K562 (cell line): ENCODE measurements around the gene PCCB. TPM values are rescaled to one million over a fixed set of nuclear protein-coding genes. Genes with fewer than 3 reads are reported as not detected.

Experiments used
- ATAC-seq: fragments of 200-7000 bp; cut with Tn5 transposase; 3 replicates; pipeline ENCODE4 v1.9.1; 2020; ENCODE audit warnings: moderate library complexity
- BruUV-seq: library from RNA; stranded (reverse); fragments of 400-500 nt; replicated peaks from 2 replicates; lab custom pipeline; 2021; lab: Mats Ljungman, UMichigan
- CTCF ChIA-PET: fragments of 300-600 bp; formaldehyde crosslinking; extraction: SDS; loops from one replicate; lab custom pipeline; 2021; ENCODE audit warnings: low intra/inter-chr PET ratio; lab: Yijun Ruan, JAX
- POLR2A ChIA-PET: fragments of 300-600, 350-650 bp; sonication (Branson Sonifier 250); formaldehyde crosslinking; extraction: SDS; loops from one replicate; lab custom pipeline; 2021; ENCODE audit warnings: antibody characterized with exemption, inconsistent platforms; lab: Yijun Ruan, JAX
- DNase-seq, 4 experiments: peaks; one replicate each; pipeline versions ENCODE4 v3.0.0 to v3.0.0-alpha.2; 2011 to 2018; ENCODE audit warnings: low spot score in 3 of 4, mixed read lengths in 3 of 4; ENCODE audit errors: extremely low read depth in 1 of 4
- FAIRE-seq: peaks from 2 replicates; lab custom pipeline; 2011; peaks lifted over from hg19 to GRCh38; lab: Jason Lieb, UNC
- H2AFZ ChIP-seq: 2 replicates; pipeline ENCODE4 v1.6.0; 2011; ENCODE audit warnings: low read depth, low read length, control low read depth, inconsistent platforms
- H3K27ac ChIP-seq: fragments of 200-600 bp; 3 replicates; pipeline ENCODE4 v1.8.0; 2011; ENCODE audit warnings: low read depth, mild to moderate bottlenecking, control low read depth, inconsistent platforms, low read length, moderate library complexity, mixed read lengths; ENCODE audit errors: extremely low read depth
- H3K27me3 ChIP-seq, 2 experiments: fragments of 300-600 bp in 1 of 2; 2 replicates in 1 of 2; 3 replicates in 1 of 2; pipeline versions ENCODE4 v1.6.0 to v1.8.0; 2011; ENCODE audit warnings: inconsistent platforms in 2 of 2, low read length in 2 of 2, mild to moderate bottlenecking in 1 of 2, mixed read lengths in 1 of 2, moderate library complexity in 1 of 2; ENCODE audit not compliant: control insufficient read depth in 2 of 2, insufficient read depth in 2 of 2
- H3K36me3 ChIP-seq: fragments of 300-600 bp; 3 replicates; pipeline ENCODE4 v1.8.0; 2011; ENCODE audit warnings: mild to moderate bottlenecking, low read length, inconsistent platforms; ENCODE audit not compliant: control insufficient read depth, insufficient read depth
- H3K4me1 ChIP-seq, 2 experiments: fragments of 200-600 bp in 1 of 2; replicated peaks in 1 of 2; 2 replicates in 1 of 2; 3 replicates in 1 of 2; pipeline versions ENCODE4 v1.5.1 to v1.8.0; 2011; ENCODE audit warnings: inconsistent platforms in 2 of 2, low read length in 2 of 2, mild to moderate bottlenecking in 1 of 2, mixed read lengths in 1 of 2, moderate library complexity in 1 of 2; ENCODE audit not compliant: control insufficient read depth in 2 of 2, insufficient read depth in 2 of 2
- H3K4me2 ChIP-seq: 2 replicates; pipeline ENCODE4 v1.6.1; 2011; ENCODE audit warnings: low read length, control low read depth, inconsistent platforms, mixed read lengths; ENCODE audit not compliant: insufficient read depth
- H3K4me3 ChIP-seq: fragments of 200-600 bp; sonication (generic), shearing (Covaris generic); 2 replicates; pipeline ENCODE4 v1.5.1; 2016; ENCODE audit warnings: control low read depth, inconsistent platforms
- H3K79me2 ChIP-seq: fragments of 200-600 bp; 3 replicates; pipeline ENCODE4 v1.8.0; 2011; ENCODE audit warnings: low read length, inconsistent platforms; ENCODE audit not compliant: control insufficient read depth, insufficient read depth
- H3K9ac ChIP-seq, 2 experiments: 2 replicates each; pipeline versions ENCODE4 v1.6.0 to v1.6.1; 2011; ENCODE audit warnings: low read depth in 2 of 2, low read length in 2 of 2, control low read depth in 1 of 2, inconsistent platforms in 1 of 2, mild to moderate bottlenecking in 1 of 2, mixed read lengths in 1 of 2; ENCODE audit not compliant: insufficient read depth in 1 of 2
- H3K9me1 ChIP-seq: one replicate; pipeline ENCODE4 v1.6.0; 2011; ENCODE audit warnings: inconsistent platforms, mild to moderate bottlenecking, low read length, moderate library complexity; ENCODE audit not compliant: control insufficient read depth, insufficient read depth
- H3K9me3 ChIP-seq: replicated peaks from 2 replicates; pipeline ENCODE4 v1.5.1; 2011; ENCODE audit warnings: low read depth, low read length, inconsistent platforms; ENCODE audit not compliant: control insufficient read depth, insufficient read depth
- H4K20me1 ChIP-seq: replicated peaks from 2 replicates; pipeline ENCODE4 v1.6.1; 2011; ENCODE audit warnings: low read length, inconsistent platforms, mixed read lengths; ENCODE audit not compliant: control insufficient read depth, insufficient read depth
- DNMT1 ChIP-seq: fragments of 450-650 bp; IDR thresholded peaks from 2 replicates; pipeline ENCODE4 v1.6.1; 2016; ENCODE audit warnings: antibody characterized with exemption, mild to moderate bottlenecking
- ERF ChIP-seq: fragments of 450-650 bp; formaldehyde crosslinking; IDR thresholded peaks from 2 replicates; pipeline ENCODE4 v1.4.0; 2020; ENCODE audit warnings: mild to moderate bottlenecking, mixed read lengths
- HDAC3 ChIP-seq: fragments of 450-650 bp; IDR thresholded peaks from 2 replicates; pipeline ENCODE4 v1.6.1; 2018; ENCODE audit warnings: borderline replicate concordance, mild to moderate bottlenecking, moderate library complexity; ENCODE audit not compliant: partially characterized antibody
- KAT7 ChIP-seq: sonication (generic); formaldehyde crosslinking; IDR thresholded peaks from 2 replicates; pipeline ENCODE4 v1.8.0; 2022; ENCODE audit warnings: missing genetic modification reagents, mild to moderate bottlenecking, borderline replicate concordance
- MAFF ChIP-seq: IDR thresholded peaks from 2 replicates; pipeline ENCODE4 v1.6.1; 2012; ENCODE audit warnings: low read length, improper control_type of control experiment
- MTA3 ChIP-seq: fragments of 450-650 bp; formaldehyde crosslinking; IDR thresholded peaks from 2 replicates; pipeline ENCODE4 v1.6.1; 2017; ENCODE audit warnings: mild to moderate bottlenecking, borderline replicate concordance
- NCOA2 ChIP-seq, 2 experiments: fragments of 450-650 bp; IDR thresholded peaks; 2 replicates each; pipeline ENCODE4 v1.6.1; 2018; ENCODE audit warnings: mild to moderate bottlenecking in 2 of 2, moderate library complexity in 1 of 2; ENCODE audit not compliant: partially characterized antibody in 2 of 2
- NR1H2 ChIP-seq: sonication (generic); formaldehyde crosslinking; IDR thresholded peaks from 2 replicates; pipeline ENCODE4 v1.4.0; 2020; ENCODE audit warnings: mild to moderate bottlenecking, missing genetic modification reagents
- NR2C1 ChIP-seq, 2 experiments: fragments of 450-650 bp; IDR thresholded peaks; 2 replicates each; pipeline ENCODE4 v1.6.1; 2017; ENCODE audit warnings: mild to moderate bottlenecking in 2 of 2, antibody characterized with exemption in 1 of 2, inconsistent platforms in 1 of 2, missing compliant biosample characterization in 1 of 2, missing genetic modification characterization in 1 of 2
- NR3C1 ChIP-seq: sonication (generic); formaldehyde crosslinking; IDR thresholded peaks from 2 replicates; pipeline ENCODE4 v1.8.1; 2022; ENCODE audit warnings: missing genetic modification reagents
- SMARCA4 ChIP-seq: fragments of 450-650 bp; IDR thresholded peaks from 2 replicates; pipeline ENCODE4 v1.6.1; 2016
- SREBF1 ChIP-seq: fragments of 150-350 bp; IDR thresholded peaks from 2 replicates; pipeline ENCODE4 v1.6.1; 2014; ENCODE audit warnings: antibody characterized with exemption, low read depth, low read length, borderline replicate concordance
- SUPT5H ChIP-seq: fragments of 450-650 bp; IDR thresholded peaks from 2 replicates; pipeline ENCODE4 v1.6.1; 2016
- TAF15 ChIP-seq: fragments of 200-400 bp; formaldehyde crosslinking; IDR thresholded peaks from 2 replicates; pipeline ENCODE4 v1.6.1; 2017; ENCODE audit warnings: mild to moderate bottlenecking, low read depth, low read length, moderate library complexity
- TARDBP ChIP-seq: fragments of 450-650 bp; IDR thresholded peaks from 2 replicates; pipeline ENCODE4 v1.6.1; 2016
- TCFL5 ChIP-seq: fragments of 250-450 bp; sonication (Bioruptor Pico); conservative IDR thresholded peaks from 2 replicates; pipeline ENCODE4 v1.6.1; 2021; ENCODE audit warnings: mild to moderate bottlenecking, moderate library complexity, matching md5 sums
- ZNF3 ChIP-seq: fragments of 250-450 bp; sonication (Bioruptor Pico); IDR thresholded peaks from 2 replicates; pipeline ENCODE4 v1.5.0; 2021; ENCODE audit warnings: mild to moderate bottlenecking, moderate library complexity
- ZNF764 ChIP-seq: fragments of 250-450 bp; sonication (Bioruptor Pico); IDR thresholded peaks from 2 replicates; pipeline ENCODE4 v1.4.0; 2020; ENCODE audit warnings: low read depth, mild to moderate bottlenecking, moderate library complexity
- ZNF79 ChIP-seq: fragments of 250-450 bp; sonication (Bioruptor Pico); IDR thresholded peaks from 2 replicates; pipeline ENCODE4 v1.4.0; 2020; ENCODE audit warnings: low read depth, mild to moderate bottlenecking, moderate library complexity
- WGBS: fragments of 100-300 bp; shearing (Covaris generic); methylation state at CpG from one replicate; pipeline ENCODE4 v1.1.6; 2016; ENCODE audit warnings: low coverage, mixed read lengths; ENCODE audit not compliant: insufficient coverage; ENCODE audit errors: missing lambda C conversion rate; 5-methylcytosine and 5-hydroxymethylcytosine counted together
- in situ Hi-C: fragments of 300-500 bp; cut with MboI; formaldehyde crosslinking; loops from 4 replicates; pipeline ENCODE4 v1.15.0; 2018; ENCODE audit warnings: inconsistent platforms, mixed read lengths
- intact Hi-C: fragments of 100-400 bp; cut with micrococcal nuclease; formaldehyde crosslinking; loops from 2 replicates; pipeline ENCODE4 v1.14.2; 2022
- polyA plus RNA-seq, 8 experiments: library from polyadenylated mRNA; depleted of rRNA in 4 of 8; stranded (reverse) in 5 of 8; unstranded in 3 of 8; fragments of >200 nt; fragmentation: Nextera tagmentation in 2 of 8; fragmentation: Illumina TruSeq in 1 of 8; extraction: Ambion mirVana in 2 of 8; extraction: Trizol in 1 of 8; gene quantifications; 2 replicates each; pipeline versions ENCODE4 v1.2.1 to v1.2.3, GENCODE V29; 2011 to 2014; ENCODE audit warnings: inconsistent platforms in 1 of 8, missing spikeins in 1 of 8
- total RNA-seq, 7 experiments: library from RNA; depleted of rRNA in 6 of 7; stranded (reverse); fragments of >200 nt in 6 of 7; fragmentation: Illumina TruSeq in 2 of 7; extraction: Trizol in 2 of 7; gene quantifications; 2 replicates each; pipeline versions ENCODE4 v1.2.1 to v1.2.3, GENCODE V29; 2011 to 2021; ENCODE audit warnings: low replicate concordance in 1 of 7
- TF ChIP-seq, protein P1 (sequence below): fragments of 250-450 bp; sonication (Bioruptor Pico); IDR thresholded peaks from 2 replicates; pipeline ENCODE4 v1.5.0; 2021
- TF ChIP-seq, protein P2 (sequence below): sonication (generic); formaldehyde crosslinking; IDR thresholded peaks from 2 replicates; pipeline ENCODE4 v1.8.0; 2022; ENCODE audit warnings: missing genetic modification reagents, mild to moderate bottlenecking, moderate library complexity, borderline replicate concordance

Gene PCCB
- total and polyA plus RNA-seq, 9 of the 15 experiments (the other 6 are each of a cell fraction or from before 2014, with no cell fraction given): 69.5 to 173 (median 92.8) TPM

GRCh38 chr3:136346486-136346885, 96.3 kb downstream of the PCCB start (continued):
- TF ChIP-seq ZNF3 (CRISPR knock-in tag) (no peak), ERF (CRISPR knock-in tag) (no peak), ZNF79 (CRISPR knock-in tag) (no peak), NR3C1 (CRISPR knock-in tag) (no peak), HDAC3 (no peak), SREBF1 (no peak)

GRCh38 chr3:136350132-136350531, 100.0 kb downstream of the PCCB start:
- Histone ChIP-seq H3K4me1 (no peaks in the 10 kb centered on the region), H3K9me3 (no peaks in the 10 kb centered on the region), H3K9me1 (no peaks in the 10 kb centered on the region), H3K4me3 (no peak overlapping the region), H2AFZ (no peak overlapping the region), H3K36me3 (no peaks in the 10 kb centered on the region), H3K79me2 (no peaks in the 10 kb centered on the region), H3K27ac (no peak overlapping the region), H3K27me3 (no peaks in the 10 kb centered on the region), H3K9ac (no peak overlapping the region), H4K20me1 (no peaks in the 10 kb centered on the region), H3K4me2 (no peak overlapping the region)
- ATAC-seq (no peak), FAIRE-seq (no peak), DNase-seq (no peak)
- BruUV-seq: no TSS peak
- in situ Hi-C loops (no loop called here), intact Hi-C loops (no loop called here)
- no peak for TF ChIP-seq NCOA2 (IDR thresholded peaks at IDR 0.05; ENCODE audit: partially characterized antibody in 2 of 2)
- no peak for TF ChIP-seq DNMT1
- TF ChIP-seq, protein P1, sequence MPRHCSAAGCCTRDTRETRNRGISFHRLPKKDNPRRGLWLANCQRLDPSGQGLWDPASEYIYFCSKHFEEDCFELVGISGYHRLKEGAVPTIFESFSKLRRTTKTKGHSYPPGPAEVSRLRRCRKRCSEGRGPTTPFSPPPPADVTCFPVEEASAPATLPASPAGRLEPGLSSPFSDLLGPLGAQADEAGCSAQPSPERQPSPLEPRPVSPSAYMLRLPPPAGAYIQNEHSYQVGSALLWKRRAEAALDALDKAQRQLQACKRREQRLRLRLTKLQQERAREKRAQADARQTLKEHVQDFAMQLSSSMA (CRISPR knock-in tag): no peak
- TF ChIP-seq TCFL5 (CRISPR knock-in tag): no peak
- no peak for TF ChIP-seq SMARCA4
- TF ChIP-seq MAFF: no peak
- no peak for TF ChIP-seq SUPT5H
- TF ChIP-seq TARDBP: no peak
- TF ChIP-seq TAF15: no peak
- TF ChIP-seq, protein P2, sequence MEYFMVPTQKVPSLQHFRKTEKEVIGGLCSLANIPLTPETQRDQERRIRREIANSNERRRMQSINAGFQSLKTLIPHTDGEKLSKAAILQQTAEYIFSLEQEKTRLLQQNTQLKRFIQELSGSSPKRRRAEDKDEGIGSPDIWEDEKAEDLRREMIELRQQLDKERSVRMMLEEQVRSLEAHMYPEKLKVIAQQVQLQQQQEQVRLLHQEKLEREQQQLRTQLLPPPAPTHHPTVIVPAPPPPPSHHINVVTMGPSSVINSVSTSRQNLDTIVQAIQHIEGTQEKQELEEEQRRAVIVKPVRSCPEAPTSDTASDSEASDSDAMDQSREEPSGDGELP (CRISPR knock-in tag): no peak
- TF ChIP-seq KAT7 (CRISPR knock-in tag): no peak
- no peak for TF ChIP-seq ZNF764 (CRISPR knock-in tag)
- no peak for TF ChIP-seq NR1H2
- TF ChIP-seq MTA3: no peak
- no peak for TF ChIP-seq NR2C1 (IDR thresholded peaks at IDR 0.05)
- no peak for TF ChIP-seq NR2C1 (tag; IDR thresholded peaks at IDR 0.05)
- WGBS: 50% methylated on average over 1 of the region's 1 CpG
- POLR2A ChIA-PET: interaction anchor here (0.6 to 0.8 kb wide), 2 partner anchors 33 to 150 kb away, joined by 3 read pairs; no protein-coding TSS in a partner anchor
- CTCF ChIA-PET: no interaction called here
